GM18499 (cell line): Measurements from ENCODE around the gene S100P.
"Not testable (repeated sequence)": the region's sequence is repeated elsewhere in the genome, so short reads cannot be mapped to it uniquely, and the experiment has no call there.

ENCODE experiments used
- ATAC-seq: cut with Tn5 transposase; IDR thresholded peaks from one replicate; pipeline ENCODE4 v1.9.1; 2021; ENCODE audit warnings: moderate number of reproducible peaks; ENCODE audit not compliant: insufficient read depth, unreplicated experiment

S100P gene

DNA sequence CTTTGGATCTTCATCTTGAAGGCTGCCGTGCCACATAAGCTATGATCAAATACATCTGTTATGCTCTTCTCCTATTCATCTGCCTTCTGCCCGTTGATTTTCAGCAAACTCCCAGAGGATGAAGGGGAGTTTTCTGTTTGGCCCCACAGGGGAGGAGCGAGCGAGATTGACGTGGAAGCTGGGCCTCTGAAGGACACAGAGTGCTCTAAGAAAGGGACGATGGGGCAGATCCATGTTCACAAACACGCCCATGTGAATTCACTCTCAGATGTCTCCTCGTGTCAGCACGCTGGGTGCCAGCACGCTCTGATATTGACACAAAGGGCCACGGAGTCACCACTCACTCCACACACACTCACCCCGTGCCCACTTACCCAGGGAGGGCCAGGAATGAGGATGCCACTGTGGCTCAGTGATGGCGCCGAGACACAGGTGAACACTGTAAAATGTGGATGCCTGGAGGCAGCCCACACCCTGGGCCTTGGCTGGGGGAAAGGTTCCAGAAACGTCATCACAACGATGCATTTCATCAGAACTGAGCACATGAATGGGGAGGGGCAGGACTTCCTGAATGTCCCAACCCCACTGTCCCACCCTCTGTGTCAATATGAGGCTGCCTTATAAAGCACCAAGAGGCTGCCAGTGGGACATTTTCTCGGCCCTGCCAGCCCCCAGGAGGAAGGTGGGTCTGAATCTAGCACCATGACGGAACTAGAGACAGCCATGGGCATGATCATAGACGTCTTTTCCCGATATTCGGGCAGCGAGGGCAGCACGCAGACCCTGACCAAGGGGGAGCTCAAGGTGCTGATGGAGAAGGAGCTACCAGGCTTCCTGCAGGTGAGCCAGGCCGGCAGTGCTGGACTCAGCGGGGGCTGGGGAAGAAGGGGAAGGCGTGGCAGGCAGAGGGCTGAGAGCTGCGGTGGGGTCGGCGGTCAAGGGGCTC is at the start of gene S100P:
S100P (plus strand) TSS at position 648 of the 946 bp plus-strand sequence; CDS start at position 703, 55 bp downstream.
- no peak for ATAC-seq

DNA sequence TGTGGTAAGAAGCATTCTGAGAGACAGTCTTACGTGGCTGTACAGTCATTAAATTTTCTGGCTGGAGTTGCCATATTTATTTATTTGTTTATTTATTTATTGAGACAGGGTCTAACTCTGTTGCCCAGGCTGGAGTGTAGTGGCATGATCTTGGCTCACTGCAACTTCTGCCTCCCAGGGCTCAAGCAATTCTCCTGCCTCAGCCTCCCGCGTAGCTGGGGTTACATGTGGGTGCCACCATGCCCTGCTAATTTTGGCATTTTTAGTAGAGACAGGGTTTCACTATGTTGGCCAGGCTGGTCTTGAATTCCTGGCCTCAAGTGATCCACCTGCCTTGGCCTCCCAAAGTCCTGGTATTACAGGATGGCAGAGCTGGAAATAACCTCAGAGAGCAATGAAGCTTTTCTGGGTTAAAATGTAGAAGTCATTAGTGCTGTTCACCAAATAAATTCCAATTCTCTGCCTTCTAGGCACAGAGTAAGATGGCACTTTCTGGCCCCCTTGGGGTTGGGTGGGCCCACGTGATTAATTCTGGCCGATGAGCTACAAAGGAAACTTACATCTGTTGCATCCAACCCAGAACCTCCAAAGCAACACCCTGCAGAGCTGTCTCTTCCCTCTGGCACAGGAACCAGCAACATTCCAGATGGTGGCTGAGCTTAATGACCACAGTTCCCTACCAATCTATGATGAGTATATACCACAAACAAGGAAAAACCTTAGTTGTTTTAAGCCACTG is 48.7 kb upstream of the S100P start:
- no peak for ATAC-seq

DNA sequence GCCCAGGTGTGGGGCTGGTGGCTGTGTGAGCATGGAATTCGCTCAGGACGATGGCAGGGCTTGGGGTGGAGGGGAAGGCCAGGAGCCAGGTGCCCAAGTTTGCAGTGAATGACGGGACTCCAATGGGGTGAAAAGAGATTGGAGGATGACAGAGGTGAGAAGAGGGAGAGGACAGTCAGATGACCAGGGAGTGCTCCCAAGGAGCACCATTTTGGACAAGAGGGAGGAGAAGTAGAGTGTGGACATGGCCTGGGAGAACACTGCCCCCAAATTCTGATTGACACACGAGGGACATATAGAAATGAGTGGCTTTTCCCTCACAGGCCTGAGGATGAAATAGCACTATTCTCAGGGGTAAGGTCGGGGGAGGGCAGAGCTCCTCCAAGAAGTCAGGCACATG is 46.5 kb upstream of the S100P start:
- ATAC-seq, result no peak

DNA sequence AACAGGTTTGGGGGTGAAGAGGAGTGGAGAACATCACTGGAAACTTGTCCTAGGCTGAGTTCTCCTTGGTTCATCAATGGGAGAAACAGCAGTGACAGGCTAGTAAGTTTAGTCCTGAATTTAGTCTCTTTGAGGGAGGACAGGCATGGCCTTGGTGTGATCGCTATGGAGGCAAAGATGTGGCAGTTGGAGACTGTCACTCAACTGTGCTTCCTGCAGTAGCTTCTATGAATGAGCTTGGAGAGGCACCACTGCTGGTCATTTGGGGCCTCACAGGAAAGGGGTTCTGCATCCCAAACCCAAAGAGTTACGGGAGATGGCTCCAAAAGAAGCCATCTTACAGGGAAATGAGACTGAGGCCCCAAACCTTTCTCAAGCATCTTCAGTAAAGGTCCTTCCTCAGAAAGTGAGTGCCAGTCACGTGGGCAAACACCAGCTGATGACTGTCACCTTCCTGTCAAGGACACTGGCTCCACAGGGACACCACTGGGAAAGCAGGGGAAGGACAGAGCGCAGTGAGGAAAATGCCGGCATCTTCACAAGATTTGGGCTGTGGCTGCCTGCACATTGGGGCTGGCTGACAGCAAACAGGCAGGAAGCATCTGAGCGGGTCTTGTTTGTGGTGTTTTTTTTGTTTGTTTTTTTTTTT is 46.0 kb upstream of the S100P start:
- ATAC-seq, result no peak

DNA sequence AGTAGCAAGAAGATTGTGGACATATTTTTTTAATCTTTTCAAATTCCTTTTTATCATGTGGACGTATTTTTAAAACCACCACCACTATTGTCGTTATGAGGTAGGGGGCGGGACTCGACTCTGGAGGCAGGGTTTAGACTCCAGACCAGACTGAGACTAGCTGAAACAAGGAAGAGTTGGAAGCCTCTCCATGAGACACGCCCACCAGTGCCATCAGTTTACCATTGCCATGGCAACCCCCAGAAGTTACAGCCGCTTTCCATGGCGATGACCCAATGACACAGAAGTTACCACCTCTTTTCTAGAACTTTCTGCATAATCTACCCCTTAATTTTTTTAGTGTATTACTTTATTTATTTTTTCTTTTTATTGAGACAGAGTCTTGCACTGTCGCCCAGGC is 44.5 kb upstream of the S100P start:
- ATAC-seq, result no peak

DNA sequence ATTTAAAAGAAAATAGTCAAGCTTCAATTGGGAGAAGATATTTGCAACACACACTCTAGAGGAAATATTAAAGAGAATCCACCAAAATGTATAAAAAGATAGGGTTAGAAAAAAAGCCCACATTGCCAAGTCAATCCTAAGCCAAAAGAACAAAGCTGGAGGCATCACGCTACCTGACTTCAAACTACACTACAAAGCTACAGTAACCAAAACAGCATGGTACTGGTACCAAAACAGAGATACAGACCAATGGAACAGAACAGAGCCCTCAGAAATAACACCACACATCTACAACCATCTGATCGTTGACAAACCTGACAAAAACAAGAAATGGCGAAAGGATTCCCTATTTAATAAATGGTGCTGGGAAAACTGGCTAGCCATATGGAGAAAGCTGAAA is 39.5 kb upstream of the S100P start:
- ATAC-seq, result not testable (repeated sequence)

DNA sequence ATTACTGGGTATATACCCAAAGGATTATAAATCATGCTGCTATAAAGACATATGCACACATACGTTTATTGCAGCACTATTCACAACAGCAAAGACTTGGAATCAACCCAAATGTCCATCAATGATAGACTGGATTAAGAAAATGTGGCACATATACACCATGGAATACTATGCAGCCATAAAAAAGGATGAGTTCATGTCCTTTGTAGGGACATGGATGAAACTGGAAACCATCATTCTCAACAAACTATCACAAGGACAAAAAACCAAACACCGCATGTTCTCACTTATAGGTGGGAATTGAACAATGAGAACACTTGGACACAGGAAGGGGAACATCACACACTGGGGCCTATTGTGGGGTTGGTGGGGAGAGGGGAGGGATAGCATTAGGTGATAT is 38.4 kb upstream of the S100P start:
- ATAC-seq, result not testable (repeated sequence)

DNA sequence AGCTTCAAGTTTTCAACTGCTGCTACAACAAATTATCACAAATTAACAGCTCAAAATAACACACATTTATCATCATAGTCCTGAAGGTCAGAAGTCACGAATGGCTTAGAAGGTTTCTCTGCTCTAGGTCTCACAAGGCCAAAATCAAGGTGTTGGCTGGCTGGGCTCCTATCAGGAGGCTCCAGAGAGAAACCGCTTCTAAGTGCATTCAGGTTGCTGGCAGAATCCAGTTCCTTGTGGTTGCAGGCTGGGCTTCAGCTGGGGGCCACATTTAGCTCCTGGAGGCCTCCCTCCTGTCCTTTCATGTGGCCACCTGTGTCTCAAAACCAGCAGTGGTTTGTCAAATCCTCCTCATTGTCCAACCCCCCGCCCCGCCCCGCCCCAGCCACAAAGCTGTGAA is 37.8 kb upstream of the S100P start:
- no peak for ATAC-seq

DNA sequence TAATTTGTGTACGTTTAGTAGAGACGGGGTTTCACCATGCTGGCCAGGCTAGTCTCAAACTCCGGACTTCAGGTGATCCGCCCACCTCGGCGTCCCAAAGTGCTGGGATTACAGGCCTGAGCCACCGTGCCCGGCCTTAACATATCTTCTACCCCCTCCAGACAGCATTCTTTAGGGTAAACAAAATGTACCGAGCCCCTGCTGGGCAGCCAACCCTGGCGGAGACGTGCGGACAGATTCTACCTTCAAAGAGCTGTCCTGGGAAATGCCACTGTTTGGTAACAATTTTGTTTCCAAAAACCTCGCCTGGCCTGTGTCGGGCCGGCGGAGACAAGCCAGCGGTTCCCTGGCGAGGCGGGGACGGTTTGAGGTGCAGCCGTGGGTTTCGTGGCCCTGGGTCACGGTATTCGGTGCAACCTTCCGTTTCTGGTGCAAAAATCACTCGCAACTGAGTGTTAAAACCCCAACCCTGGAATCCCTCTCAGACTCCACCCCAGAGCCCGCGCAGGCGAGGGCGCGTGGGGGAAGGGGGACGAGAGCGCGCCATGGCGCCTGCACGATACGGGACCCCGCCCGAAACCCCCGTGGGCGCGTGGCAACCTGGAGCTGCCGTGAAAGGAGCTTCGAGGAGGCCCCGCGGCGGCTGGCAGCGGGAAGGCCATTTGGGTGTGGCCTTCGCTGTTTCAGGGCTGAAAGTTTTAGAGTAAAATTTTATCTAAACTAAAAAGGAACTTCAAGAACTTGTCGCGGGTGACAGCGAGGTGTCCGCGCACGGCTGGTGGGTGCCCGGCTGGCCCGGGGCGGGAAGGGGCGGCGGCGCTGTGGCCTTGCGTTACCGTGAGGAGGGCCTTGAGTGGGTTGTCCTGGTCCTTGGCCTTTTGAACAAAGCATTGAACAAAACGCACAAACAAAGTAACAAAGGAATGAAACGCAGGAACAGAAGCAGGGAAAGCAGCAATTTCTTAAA is 36.2 kb upstream of the S100P start:
- no peak for ATAC-seq

DNA sequence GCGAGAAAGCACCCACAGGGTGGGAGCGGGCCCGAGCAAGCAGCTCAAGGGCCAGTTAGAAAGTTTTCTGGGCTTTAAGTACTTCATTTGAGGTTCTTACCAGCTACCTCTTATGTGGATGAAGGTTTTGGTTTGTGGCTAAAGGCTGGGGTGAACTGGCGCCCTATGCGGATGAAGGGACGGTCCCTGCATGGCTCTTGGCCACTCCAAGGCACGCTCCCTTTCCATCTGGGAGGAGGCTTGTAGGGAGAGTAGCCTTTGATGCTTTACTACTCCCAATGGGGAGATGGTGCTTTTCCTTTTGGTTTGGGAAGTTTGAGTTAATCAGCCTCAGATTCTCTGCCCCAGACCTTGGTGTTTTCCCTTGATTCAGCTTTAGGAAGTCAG is 35.5 kb upstream of the S100P start:
- no peak for ATAC-seq

DNA sequence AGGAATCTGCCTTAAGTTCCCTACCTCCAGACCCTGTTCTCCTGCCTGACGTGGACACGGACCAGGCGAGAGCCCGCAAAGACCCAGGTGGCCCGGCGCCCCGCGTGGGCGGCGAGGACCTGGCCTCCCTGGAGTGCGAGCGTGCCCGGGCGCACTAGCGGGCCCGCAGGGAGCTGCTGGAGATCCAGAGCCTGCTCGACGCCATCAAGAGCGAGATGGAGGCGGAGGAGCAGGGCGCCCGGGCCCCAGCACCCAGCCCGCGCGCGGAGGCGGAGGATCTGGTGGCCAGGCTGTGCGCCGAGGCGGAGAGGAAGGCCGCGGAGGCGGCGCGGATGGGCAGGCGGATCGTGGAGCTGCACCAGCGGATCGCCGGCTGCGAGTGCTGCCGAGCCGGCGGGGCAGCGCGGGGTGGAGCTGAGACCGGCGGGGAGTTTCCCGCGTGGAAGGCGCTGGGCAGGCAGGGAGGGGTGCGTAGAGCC is 35.0 kb upstream of the S100P start:
- no peak for ATAC-seq

DNA sequence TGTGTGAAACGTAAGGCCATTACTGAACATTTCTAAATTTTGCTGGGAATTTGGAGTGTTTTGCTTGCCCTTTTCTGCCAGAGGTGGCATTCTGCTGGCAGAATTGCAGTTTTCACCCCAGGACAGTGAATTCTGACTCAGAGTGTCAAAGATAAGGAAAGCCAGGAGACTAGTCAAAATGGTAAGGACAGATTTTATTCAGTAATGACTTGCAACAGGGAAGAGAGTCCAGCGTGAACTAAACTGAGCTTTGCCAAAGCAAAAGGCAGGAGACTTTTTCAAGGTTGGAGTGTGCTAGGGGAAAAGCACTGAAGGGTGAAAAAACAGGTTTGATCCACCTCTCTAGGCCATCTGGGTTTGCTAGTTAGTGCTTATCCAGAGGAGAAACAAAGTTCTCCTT is 33.8 kb upstream of the S100P start:
- ATAC-seq, result no peak

DNA sequence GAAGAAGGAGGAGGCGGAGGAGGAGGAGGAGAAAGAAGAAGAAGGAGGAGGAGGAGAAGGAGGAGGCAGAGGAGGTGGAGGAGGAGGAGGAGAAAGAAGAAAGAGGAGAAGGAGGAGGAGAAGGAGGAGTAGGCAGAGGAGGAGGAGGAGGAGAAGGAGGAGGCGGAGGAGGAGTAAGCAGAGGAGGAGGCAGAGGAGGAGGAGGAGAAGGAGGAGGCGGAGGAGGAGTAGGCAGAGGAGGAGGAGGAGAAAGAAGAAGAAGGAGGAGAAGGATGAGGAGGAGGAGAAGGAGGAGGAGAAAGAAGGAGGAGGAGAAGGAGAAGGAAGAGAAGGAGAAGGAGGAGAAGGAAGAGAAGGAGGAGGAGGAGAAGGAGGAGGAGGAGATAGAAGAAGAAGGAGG is 33.2 kb upstream of the S100P start:
- no peak for ATAC-seq

DNA sequence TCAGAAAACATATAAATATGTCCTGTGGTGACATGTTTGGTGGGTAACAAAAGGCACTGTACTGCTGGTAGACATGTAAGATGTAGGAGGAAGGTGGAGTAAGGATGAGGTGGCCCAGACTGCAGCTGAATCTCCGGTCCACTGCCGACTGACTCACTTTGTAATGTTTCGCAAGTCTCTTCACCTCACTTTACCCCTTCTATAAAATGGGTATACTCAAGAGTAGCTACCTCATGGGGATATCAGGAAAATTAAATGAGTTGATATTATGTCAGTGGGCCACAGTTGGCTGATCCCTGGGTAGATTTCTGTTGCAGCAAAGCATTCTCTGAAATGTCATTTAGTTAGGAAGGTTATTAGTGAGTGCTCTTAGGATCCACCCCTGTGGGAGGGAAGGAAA is 31.1 kb upstream of the S100P start:
- no peak for ATAC-seq

DNA sequence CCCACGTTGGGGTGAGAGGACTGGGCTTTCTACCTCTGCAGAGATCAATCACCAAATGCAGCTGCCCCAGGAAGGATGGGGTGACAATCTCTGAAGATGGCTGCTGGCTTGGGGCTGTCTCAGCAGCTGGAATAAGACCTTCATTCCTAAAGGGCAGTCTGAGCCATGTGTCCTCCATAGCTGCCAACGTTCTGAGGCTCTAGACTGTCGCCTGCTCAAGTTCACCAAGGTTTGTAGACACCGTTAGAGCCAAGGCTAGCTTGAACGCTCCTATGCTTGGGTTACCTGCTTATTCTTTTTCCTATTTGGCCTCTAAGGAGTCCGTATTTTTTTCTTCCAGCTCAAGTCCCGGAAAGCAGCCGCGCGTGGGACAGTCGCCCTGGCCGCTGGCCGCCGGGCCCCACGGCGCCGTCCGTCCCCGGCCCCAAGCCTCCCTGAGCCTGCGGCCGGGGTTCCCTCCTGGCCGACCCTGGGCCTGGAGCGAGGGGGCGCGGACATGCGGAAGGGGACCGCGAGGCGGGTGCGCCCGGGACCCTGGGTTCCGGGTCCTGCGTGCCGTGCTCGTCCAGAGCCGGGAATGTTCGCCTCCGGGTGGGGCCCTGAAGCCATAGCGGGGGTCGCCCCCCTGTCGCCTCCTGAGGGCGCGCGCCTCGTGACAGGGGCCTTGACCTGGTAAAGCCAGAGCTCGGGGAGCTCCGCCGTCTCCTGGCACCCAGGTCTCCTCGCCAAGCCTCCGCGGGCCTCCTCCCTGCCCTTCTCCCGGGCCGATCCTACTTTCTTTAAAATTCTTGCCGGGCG is 29.9 kb upstream of the S100P start:
- no peak for ATAC-seq

DNA sequence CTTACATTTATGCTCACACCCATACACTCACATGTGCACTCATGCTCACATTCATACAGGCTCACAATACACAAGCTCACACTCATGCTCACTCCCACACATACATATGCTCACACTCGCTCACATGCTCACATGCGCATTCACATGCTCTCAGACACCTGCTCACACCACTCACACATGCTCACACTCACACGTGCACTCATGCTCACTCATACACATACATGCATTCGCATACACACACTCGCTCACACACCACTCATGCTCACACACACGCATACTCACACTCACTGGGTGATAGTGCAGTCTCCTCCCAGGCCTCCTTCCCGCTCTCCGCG is 28.4 kb upstream of the S100P start:
- no peak for ATAC-seq

DNA sequence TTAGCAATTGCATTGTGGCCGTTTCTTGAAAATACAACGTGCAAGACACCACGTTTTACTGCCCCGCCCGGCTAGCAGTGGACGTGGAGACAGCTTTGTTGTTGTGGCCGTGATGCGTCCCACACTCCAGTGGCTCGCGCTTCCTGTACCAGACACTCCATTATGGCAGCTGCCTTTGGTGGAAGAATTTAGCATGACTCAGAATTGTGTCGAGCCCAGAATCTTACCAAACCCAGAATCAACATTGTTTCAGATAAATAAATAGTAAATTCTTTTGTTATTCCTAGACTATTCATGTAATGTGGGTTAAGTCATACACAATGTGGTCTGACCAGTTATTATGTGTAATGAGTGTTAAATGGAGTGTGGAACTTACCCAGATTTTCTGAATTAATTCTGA is 25.3 kb upstream of the S100P start:
- no peak for ATAC-seq

DNA sequence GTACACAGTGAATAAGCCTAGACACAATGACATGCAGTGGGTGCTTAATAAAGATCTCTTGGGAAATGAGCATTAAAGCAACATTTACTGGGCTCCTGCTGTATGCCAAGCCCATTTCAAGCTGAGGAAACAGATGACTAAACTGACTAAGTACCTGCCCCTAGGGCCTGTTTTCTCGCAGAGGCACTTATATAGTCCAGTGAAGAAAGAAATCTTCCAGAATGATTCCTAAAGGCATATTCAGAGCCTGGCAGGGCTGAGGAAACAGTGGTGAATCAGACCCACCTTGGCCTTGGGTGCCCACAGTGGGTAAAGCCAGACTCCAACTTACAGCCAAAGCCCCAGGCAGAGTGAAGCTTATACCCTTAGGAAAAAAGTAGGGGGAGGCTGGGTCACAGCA is 22.0 kb upstream of the S100P start:
- no peak for ATAC-seq

DNA sequence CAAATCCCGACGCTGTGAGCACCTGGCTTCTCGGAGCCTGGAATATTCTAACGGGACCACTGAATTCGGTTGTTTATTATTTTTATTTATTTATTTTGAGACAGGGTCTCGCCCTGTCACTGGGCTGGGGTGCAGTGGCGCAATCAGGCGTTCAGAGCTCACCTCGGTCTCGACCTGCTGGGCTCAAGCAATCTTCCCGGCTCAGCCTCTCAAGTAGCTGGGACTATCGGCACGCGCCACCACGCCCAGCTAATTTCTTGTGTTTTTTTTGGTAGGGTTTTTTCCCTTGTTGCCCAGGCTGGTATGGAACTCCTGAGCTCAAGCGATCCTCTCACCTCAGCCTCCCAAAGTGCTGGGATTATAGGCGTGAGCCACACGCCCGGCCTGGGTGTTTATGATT is 21.5 kb upstream of the S100P start:
- ATAC-seq, result no peak
